HepG2 (cell line): Measurements from ENCODE around the gene PCYT2. TPM values are rescaled to one million over a fixed set of nuclear protein-coding genes. Genes with fewer than 3 reads are reported as not detected.

Source experiments
- CEBPG ChIP-seq: IDR thresholded peaks from 2 replicates; pipeline ENCODE4 v1.6.1; 2016
- FOXC1 ChIP-seq: sonication (generic); formaldehyde crosslinking; IDR thresholded peaks from 2 replicates; pipeline ENCODE4 v1.8.0; 2022; ENCODE audit warnings: mild to moderate bottlenecking, missing genetic modification reagents, borderline replicate concordance
- FOXO1 ChIP-seq: sonication (generic); formaldehyde crosslinking; IDR thresholded peaks from 2 replicates; pipeline ENCODE4 v1.4.0; 2020; ENCODE audit warnings: missing genetic modification reagents
- KAT8 ChIP-seq: IDR thresholded peaks from 2 replicates; pipeline ENCODE4 v1.6.1; 2016; ENCODE audit warnings: missing genetic modification reagents, missing compliant biosample characterization
- MED13 ChIP-seq: sonication (generic); formaldehyde crosslinking; IDR thresholded peaks from 2 replicates; pipeline ENCODE4 v1.5.0; 2020; ENCODE audit warnings: missing genetic modification reagents
- RBM22 ChIP-seq: fragments of 200-400 bp; formaldehyde crosslinking; optimal IDR thresholded peaks from 2 replicates; pipeline ENCODE3; 2017; ENCODE audit warnings: mild to moderate bottlenecking, low read length, moderate library complexity
- ZNF225 ChIP-seq: sonication (generic); formaldehyde crosslinking; IDR thresholded peaks from 2 replicates; pipeline ENCODE4 v1.4.0; 2020; ENCODE audit warnings: mild to moderate bottlenecking, missing genetic modification reagents
- ZNF24 ChIP-seq: fragments of 450-650 bp; IDR thresholded peaks from 2 replicates; pipeline ENCODE4 v1.6.1; 2017; ENCODE audit warnings: antibody characterized with exemption, mild to moderate bottlenecking
- ZNF558 ChIP-seq: sonication (generic); formaldehyde crosslinking; IDR thresholded peaks from 2 replicates; pipeline ENCODE4 v1.9.0; 2022; ENCODE audit warnings: mild to moderate bottlenecking, missing genetic modification reagents, borderline replicate concordance
- ZNF746 ChIP-seq: sonication (generic); formaldehyde crosslinking; IDR thresholded peaks from 2 replicates; pipeline ENCODE4 v1.8.0; 2022; ENCODE audit warnings: mild to moderate bottlenecking, missing genetic modification reagents
- polyA plus RNA-seq, 8 experiments: library from polyadenylated mRNA; depleted of rRNA in 3 of 8; stranded (reverse) in 7 of 8; unstranded in 1 of 8; fragments of >200 nt; fragmentation: Illumina TruSeq in 4 of 8; extraction: Trizol in 4 of 8; gene quantifications; 2 replicates each; pipeline versions ENCODE4 v1.2.1 to v1.2.3, GENCODE V29; 2011 to 2016; ENCODE audit warnings: low read depth in 4 of 8, missing spikeins in 1 of 8, mixed read lengths in 1 of 8; ENCODE audit not compliant: insufficient read depth in 1 of 8
- total RNA-seq, 5 experiments: library from RNA; depleted of rRNA; stranded (reverse); fragments of >200 nt; fragmentation: Illumina TruSeq; extraction: Trizol; gene quantifications; 2 replicates each; pipeline ENCODE4 v1.2.3, GENCODE V29; 2016; ENCODE audit warnings: low read depth in 1 of 5
- TF ChIP-seq, protein P1 (sequence below): sonication (generic); formaldehyde crosslinking; IDR thresholded peaks from 2 replicates; pipeline ENCODE4 v1.5.1; 2020; ENCODE audit warnings: missing genetic modification reagents, mild to moderate bottlenecking, borderline replicate concordance
- TF ChIP-seq, protein P2 (sequence below): sonication (generic); formaldehyde crosslinking; IDR thresholded peaks from 2 replicates; pipeline ENCODE4 v1.4.0; 2020; ENCODE audit warnings: missing genetic modification reagents, borderline replicate concordance
- TF ChIP-seq, protein P3 (sequence below): sonication (generic); formaldehyde crosslinking; IDR thresholded peaks from 2 replicates; pipeline ENCODE4 v1.5.0; 2020; ENCODE audit warnings: mild to moderate bottlenecking, missing genetic modification reagents
- TF ChIP-seq, protein P4 (sequence below): conservative IDR thresholded peaks from 2 replicates; pipeline ENCODE4 v1.6.1; 2018; ENCODE audit warnings: missing genetic modification reagents
- TF ChIP-seq, protein P5 (sequence below): sonication (generic); formaldehyde crosslinking; IDR thresholded peaks from 2 replicates; pipeline ENCODE4 v1.5.0; 2020; ENCODE audit warnings: missing genetic modification reagents
- TF ChIP-seq, protein P6 (sequence below): sonication (generic); formaldehyde crosslinking; IDR thresholded peaks from 2 replicates; pipeline ENCODE4 v1.8.1; 2023; ENCODE audit warnings: missing genetic modification reagents, mild to moderate bottlenecking, borderline replicate concordance
- TF ChIP-seq, protein P7 (sequence below): IDR thresholded peaks from 2 replicates; pipeline ENCODE4 v1.6.1; 2016; ENCODE audit warnings: mild to moderate bottlenecking

PCYT2 gene
- total and polyA plus RNA-seq, 2 of the 13 experiments (the other 11 are each of a cell fraction or from before 2014, with no cell fraction given) = 147 to 297 TPM

DNA sequence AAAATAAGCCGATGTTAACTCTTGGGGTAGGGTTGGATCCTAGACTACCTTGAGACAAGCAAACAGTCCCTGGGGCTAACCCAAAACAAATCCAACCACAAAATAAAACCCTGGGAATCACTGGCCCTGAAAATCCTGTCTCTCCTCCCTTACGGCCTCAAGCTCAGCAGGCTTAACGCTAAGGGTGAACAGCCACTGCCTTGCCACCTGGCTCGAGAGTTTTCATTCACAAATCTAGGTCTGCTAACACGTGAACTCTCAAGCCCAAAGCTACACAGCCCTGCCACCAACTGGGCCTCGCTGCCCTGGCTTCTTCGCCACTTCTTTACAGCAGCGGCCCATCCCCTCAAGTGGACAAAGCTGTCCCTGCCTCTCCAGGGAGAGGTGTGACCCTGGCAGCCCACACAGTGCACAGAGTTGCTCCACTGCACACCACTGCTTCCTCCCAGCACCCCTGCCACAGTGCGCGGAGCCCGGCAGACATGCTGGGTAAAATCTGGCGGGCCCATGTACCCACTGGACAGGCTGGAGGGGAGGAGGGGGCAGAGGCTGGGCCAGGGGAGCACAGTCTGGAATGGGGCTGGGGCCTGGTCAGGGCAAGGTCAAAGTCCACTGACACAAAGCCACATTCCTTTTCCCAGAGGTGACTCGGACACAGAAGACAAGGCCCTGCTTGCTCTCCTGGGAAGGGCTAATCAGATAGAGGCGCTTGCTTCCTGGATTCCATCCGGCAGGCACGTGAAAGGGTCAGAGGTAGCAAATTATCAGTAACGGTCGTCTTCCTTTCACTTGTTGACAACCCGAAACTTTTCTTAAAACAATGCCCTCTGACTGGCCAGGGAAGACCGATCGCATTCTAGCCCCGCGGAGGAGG lies 996 bp downstream of the PCYT2 start (continued):
- TF ChIP-seq, protein P1, sequence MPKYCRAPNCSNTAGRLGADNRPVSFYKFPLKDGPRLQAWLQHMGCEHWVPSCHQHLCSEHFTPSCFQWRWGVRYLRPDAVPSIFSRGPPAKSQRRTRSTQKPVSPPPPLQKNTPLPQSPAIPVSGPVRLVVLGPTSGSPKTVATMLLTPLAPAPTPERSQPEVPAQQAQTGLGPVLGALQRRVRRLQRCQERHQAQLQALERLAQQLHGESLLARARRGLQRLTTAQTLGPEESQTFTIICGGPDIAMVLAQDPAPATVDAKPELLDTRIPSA (CRISPR knock-in tag) = no peak
- TF ChIP-seq MED13 (CRISPR knock-in tag) (peak; percentile 93), ZNF558 (no peak), ZNF24 (no peak), FOXO1 (peak; percentile 22), ZNF746 (CRISPR knock-in tag) (peak; percentile 52; the same call in 1 of the 2 replicates), ZNF225 (CRISPR knock-in tag) (no peak), FOXC1 (CRISPR knock-in tag) (peak; percentile 89), CEBPG (CRISPR knock-in tag) (no peak), RBM22 (peak; percentile 83), KAT8 (CRISPR knock-in tag) (peak; percentile 87)
- TF ChIP-seq, protein P2, sequence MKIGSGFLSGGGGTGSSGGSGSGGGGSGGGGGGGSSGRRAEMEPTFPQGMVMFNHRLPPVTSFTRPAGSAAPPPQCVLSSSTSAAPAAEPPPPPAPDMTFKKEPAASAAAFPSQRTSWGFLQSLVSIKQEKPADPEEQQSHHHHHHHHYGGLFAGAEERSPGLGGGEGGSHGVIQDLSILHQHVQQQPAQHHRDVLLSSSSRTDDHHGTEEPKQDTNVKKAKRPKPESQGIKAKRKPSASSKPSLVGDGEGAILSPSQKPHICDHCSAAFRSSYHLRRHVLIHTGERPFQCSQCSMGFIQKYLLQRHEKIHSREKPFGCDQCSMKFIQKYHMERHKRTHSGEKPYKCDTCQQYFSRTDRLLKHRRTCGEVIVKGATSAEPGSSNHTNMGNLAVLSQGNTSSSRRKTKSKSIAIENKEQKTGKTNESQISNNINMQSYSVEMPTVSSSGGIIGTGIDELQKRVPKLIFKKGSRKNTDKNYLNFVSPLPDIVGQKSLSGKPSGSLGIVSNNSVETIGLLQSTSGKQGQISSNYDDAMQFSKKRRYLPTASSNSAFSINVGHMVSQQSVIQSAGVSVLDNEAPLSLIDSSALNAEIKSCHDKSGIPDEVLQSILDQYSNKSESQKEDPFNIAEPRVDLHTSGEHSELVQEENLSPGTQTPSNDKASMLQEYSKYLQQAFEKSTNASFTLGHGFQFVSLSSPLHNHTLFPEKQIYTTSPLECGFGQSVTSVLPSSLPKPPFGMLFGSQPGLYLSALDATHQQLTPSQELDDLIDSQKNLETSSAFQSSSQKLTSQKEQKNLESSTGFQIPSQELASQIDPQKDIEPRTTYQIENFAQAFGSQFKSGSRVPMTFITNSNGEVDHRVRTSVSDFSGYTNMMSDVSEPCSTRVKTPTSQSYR (CRISPR knock-in tag) = peak; percentile 69; the same call in 1 of the 2 replicates
- TF ChIP-seq, protein P3, sequence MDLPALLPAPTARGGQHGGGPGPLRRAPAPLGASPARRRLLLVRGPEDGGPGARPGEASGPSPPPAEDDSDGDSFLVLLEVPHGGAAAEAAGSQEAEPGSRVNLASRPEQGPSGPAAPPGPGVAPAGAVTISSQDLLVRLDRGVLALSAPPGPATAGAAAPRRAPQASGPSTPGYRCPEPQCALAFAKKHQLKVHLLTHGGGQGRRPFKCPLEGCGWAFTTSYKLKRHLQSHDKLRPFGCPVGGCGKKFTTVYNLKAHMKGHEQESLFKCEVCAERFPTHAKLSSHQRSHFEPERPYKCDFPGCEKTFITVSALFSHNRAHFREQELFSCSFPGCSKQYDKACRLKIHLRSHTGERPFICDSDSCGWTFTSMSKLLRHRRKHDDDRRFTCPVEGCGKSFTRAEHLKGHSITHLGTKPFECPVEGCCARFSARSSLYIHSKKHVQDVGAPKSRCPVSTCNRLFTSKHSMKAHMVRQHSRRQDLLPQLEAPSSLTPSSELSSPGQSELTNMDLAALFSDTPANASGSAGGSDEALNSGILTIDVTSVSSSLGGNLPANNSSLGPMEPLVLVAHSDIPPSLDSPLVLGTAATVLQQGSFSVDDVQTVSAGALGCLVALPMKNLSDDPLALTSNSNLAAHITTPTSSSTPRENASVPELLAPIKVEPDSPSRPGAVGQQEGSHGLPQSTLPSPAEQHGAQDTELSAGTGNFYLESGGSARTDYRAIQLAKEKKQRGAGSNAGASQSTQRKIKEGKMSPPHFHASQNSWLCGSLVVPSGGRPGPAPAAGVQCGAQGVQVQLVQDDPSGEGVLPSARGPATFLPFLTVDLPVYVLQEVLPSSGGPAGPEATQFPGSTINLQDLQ (CRISPR knock-in tag) = 0 out of 2 replicates have a peak, but pooled peaks have one; percentile 69
- TF ChIP-seq, protein P4, sequence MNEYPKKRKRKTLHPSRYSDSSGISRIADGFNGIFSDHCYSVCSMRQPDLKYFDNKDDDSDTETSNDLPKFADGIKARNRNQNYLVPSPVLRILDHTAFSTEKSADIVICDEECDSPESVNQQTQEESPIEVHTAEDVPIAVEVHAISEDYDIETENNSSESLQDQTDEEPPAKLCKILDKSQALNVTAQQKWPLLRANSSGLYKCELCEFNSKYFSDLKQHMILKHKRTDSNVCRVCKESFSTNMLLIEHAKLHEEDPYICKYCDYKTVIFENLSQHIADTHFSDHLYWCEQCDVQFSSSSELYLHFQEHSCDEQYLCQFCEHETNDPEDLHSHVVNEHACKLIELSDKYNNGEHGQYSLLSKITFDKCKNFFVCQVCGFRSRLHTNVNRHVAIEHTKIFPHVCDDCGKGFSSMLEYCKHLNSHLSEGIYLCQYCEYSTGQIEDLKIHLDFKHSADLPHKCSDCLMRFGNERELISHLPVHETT (CRISPR knock-in tag) = peak; percentile 83; the same call in 1 of the 2 replicates
- TF ChIP-seq, protein P5, sequence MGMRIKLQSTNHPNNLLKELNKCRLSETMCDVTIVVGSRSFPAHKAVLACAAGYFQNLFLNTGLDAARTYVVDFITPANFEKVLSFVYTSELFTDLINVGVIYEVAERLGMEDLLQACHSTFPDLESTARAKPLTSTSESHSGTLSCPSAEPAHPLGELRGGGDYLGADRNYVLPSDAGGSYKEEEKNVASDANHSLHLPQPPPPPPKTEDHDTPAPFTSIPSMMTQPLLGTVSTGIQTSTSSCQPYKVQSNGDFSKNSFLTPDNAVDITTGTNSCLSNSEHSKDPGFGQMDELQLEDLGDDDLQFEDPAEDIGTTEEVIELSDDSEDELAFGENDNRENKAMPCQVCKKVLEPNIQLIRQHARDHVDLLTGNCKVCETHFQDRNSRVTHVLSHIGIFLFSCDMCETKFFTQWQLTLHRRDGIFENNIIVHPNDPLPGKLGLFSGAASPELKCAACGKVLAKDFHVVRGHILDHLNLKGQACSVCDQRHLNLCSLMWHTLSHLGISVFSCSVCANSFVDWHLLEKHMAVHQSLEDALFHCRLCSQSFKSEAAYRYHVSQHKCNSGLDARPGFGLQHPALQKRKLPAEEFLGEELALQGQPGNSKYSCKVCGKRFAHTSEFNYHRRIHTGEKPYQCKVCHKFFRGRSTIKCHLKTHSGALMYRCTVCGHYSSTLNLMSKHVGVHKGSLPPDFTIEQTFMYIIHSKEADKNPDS (CRISPR knock-in tag) = no peak
- TF ChIP-seq, protein P6, sequence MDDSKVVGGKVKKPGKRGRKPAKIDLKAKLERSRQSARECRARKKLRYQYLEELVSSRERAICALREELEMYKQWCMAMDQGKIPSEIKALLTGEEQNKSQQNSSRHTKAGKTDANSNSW (CRISPR knock-in tag) = no peak
- TF ChIP-seq, protein P7, sequence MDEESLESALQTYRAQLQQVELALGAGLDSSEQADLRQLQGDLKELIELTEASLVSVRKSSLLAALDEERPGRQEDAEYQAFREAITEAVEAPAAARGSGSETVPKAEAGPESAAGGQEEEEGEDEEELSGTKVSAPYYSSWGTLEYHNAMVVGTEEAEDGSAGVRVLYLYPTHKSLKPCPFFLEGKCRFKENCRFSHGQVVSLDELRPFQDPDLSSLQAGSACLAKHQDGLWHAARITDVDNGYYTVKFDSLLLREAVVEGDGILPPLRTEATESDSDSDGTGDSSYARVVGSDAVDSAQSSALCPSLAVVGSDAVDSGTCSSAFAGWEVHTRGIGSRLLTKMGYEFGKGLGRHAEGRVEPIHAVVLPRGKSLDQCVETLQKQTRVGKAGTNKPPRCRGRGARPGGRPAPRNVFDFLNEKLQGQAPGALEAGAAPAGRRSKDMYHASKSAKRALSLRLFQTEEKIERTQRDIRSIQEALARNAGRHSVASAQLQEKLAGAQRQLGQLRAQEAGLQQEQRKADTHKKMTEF = peak; percentile 83
